Testis (tissue), 2 donors: ENCODE results near the gene KCNJ10.

Experiments
- CTCF ChIP-seq, 3 experiments: fragments of 450-650 bp in 2 of 3; fragments of 200-600 bp in 1 of 3; sonication (generic) in 1 of 3; IDR thresholded peaks; one replicate each; pipeline ENCODE4 v1.5.1; 2016 to 2019; ENCODE audit warnings: antibody characterized with exemption in 3 of 3, mild to moderate bottlenecking in 2 of 3, moderate library complexity in 1 of 3
- POLR2A ChIP-seq: fragments of 450-650 bp; IDR thresholded peaks from one replicate; pipeline ENCODE4 v1.6.1; 2017; ENCODE audit warnings: antibody characterized with exemption, mild to moderate bottlenecking, moderate library complexity

- TF ChIP-seq CTCF (IDR thresholded peaks at IDR 0.05) (no peak), POLR2A (no peak)
Measured at GRCh38 chr1:160076295-160076694, 6.3 kb upstream of the KCNJ10 start.
